Omental fat pad (tissue), 4 donors: ENCODE data around the gene METTL16. TPM values are rescaled to one million over a fixed set of nuclear protein-coding genes. Genes with fewer than 3 reads are reported as not detected.

Experiments
- ATAC-seq: fragments of 150-250 bp; one replicate; pipeline ENCODE4 v1.9.1; 2016; ENCODE audit warnings: mild to moderate bottlenecking, moderate library complexity; ENCODE audit not compliant: low FRiP score
- DNase-seq: peaks from one replicate; pipeline ENCODE4 v3.0.0-alpha.2; 2019; ENCODE audit warnings: low spot score
- total RNA-seq, 4 donors: library from RNA; depleted of rRNA; stranded (reverse); fragments of >200 nt; gene quantifications; one replicate each; pipeline ENCODE4 v1.1.0, GENCODE V29; 2016
- TF ChIP-seq, protein P1 (sequence below), 3 donors: fragments of 450-650 bp; IDR thresholded peaks; one replicate each; pipeline ENCODE4 v1.5.1; 2016 to 2017; ENCODE audit warnings: antibody characterized with exemption in 3 of 3, mild to moderate bottlenecking in 3 of 3, moderate library complexity in 2 of 3

The METTL16 gene
- total RNA-seq, 4 donors from 2014 or later, result 12.6 to 45.1 (median 19.1) TPM

DNA sequence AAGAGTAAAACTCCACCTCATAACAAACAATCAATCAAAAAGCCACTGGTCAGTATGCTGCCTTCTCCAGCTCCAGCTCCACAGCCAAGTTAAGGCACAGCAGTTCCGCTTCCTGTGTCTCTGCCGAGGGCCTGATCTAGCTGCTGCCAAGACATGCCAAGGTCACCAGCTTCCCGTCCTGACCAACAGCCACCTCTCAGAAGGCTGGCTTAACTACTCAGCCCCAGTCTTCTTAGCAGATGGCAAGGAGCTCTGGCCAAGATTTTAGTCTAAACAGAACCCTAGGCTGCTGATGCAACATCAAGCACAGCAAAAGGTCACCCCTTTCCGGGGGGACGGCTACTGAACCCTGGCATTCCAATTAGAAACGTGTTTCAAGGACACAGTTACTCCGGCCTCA lies 93.1 kb downstream of the METTL16 start:
- TF ChIP-seq, protein P1, sequence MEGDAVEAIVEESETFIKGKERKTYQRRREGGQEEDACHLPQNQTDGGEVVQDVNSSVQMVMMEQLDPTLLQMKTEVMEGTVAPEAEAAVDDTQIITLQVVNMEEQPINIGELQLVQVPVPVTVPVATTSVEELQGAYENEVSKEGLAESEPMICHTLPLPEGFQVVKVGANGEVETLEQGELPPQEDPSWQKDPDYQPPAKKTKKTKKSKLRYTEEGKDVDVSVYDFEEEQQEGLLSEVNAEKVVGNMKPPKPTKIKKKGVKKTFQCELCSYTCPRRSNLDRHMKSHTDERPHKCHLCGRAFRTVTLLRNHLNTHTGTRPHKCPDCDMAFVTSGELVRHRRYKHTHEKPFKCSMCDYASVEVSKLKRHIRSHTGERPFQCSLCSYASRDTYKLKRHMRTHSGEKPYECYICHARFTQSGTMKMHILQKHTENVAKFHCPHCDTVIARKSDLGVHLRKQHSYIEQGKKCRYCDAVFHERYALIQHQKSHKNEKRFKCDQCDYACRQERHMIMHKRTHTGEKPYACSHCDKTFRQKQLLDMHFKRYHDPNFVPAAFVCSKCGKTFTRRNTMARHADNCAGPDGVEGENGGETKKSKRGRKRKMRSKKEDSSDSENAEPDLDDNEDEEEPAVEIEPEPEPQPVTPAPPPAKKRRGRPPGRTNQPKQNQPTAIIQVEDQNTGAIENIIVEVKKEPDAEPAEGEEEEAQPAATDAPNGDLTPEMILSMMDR (IDR thresholded peaks at IDR 0.05), result no peak
- peak; percentile 22 for ATAC-seq
- DNase-seq, result no peak

DNA sequence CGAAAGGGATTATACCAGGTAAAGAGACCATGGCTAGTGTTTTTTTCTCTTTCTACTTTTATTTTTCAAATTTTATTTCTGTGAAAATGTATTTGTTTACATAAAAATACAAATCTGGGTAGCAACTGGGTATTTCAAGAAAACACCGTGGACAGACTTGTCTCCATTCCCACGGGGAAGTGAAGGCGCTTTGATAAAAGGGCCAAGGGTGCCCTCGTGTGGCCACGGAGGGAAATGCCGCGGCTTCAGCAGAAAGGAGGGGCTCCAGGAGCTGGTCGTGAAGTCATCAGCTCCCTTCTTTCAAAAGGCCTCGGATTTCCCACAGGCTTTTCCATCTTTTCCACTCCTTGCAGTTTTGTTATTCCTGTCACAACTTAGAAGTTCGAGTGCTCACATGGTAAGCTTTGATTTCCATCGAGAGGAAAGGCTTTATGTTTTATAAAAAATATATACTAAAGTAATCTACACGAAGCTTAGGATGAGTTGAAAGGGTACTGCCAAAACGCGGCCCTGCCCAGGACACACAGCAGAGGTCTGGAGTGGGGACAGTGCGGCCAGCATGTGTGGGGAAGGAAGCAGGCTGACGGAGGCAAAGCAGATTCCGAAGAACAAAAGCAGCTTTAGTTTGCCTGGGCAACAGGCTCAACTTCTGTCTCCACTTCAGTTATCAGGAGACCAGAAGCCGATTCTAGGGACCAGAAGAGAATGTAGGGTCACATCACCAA lies 95.5 kb downstream of the METTL16 start:
- TF ChIP-seq, protein P1 (IDR thresholded peaks at IDR 0.05), result peak in 2 of 3 donors; percentile 73 to 97
- peak; percentile 67 for ATAC-seq
- peak; percentile 99 for DNase-seq

GRCh38 chr17:2415081-2415480 lies 96.6 kb downstream of the METTL16 start:
- TF ChIP-seq, protein P1 (IDR thresholded peaks at IDR 0.05), result no peak
- DNase-seq, result no peak
- ATAC-seq, result no peak

DNA sequence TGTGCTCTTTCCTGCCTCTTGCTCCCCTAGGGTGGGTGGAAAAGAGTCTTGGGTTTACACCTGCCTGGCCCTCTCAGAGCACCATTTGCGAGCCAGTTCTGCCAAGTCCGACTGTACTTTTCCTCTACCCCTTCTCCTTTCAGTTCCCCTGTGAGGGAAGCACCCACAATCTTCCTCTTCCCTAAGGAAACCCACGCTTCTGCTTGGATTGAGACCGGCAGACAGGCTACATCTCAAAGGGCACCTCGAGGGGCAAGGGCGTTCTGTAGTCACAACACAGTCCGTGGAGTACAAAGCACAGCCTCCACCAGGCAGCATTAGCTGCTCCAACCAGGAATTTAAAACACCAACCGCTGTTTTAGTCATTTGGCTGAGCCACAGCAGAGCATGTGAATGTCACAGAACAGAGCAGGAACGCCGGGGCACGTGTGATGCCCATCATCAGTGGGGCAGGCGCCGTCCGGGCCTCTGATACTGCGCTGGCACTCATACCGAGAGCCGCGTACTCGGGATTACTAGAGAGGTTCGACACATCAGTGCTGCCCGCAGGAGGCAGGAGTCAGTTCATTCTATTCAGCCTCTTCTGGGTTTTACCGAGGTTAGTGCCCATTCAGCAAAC lies 97.1 kb downstream of the METTL16 start:
- DNase-seq, result no peak
- TF ChIP-seq, protein P1 (IDR thresholded peaks at IDR 0.05), result no peak
- ATAC-seq, result no peak

DNA sequence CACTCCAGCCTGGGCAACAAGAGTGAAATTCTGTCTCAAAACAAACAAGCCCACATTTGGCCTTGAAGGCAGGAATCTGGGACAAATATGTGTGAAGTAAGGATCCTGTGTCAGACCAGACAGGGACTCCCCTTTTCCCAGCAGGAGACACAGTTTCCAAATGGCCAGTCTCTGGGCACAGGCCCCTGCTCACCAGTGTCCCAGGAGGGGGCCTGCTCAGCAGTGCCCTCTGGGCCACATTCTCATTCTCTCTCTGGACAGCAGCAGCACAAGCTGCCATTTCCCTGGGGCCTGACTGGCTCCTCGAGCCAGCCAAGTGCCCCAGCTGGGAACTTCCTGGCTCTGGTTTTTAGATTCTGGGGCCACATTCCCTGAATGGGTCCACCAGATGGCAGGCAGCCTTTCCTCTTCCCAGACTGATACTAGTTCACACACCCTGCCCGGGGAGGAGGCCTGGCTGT lies 99.1 kb downstream of the METTL16 start:
- DNase-seq (no peak), ATAC-seq (peak; percentile 27)
- TF ChIP-seq, protein P1 (IDR thresholded peaks at IDR 0.05), result no peak

GRCh38 chr17:2410951-2411350 lies 100.7 kb downstream of the METTL16 start:
- TF ChIP-seq, protein P1 (IDR thresholded peaks at IDR 0.05), result no peak
- no peak for DNase-seq
- no peak for ATAC-seq
